Hematopoietic multipotent progenitor cell (in vitro differentiated cells): Measurements from ENCODE around the gene ZNF555. TPM values are rescaled to one million over a fixed set of nuclear protein-coding genes. Genes with fewer than 3 reads are reported as not detected.

Experiments
- DNase-seq, 3 donors: peaks; one replicate each; pipeline ENCODE4 v3.0.0-alpha.2; 2011 to 2015; ENCODE audit warnings: low read depth in 2 of 3, low spot score in 2 of 3
- total RNA-seq: library from RNA; depleted of rRNA; stranded (reverse); fragments of >200 nt; gene quantifications from one replicate; pipeline ENCODE4 v1.2.3, GENCODE V29; 2012

Gene ZNF555
- total RNA-seq, 1 donor: 5.9 TPM

- no peak for DNase-seq
Observed at GRCh38 chr19:2806736-2807378, 34.4 kb upstream of the ZNF555 start.

GRCh38 chr19:2807379-2808128 is 33.7 kb upstream of the ZNF555 start:
- no peak for DNase-seq

- DNase-seq: no peak
Observed at GRCh38 chr19:2808129-2808941, 32.9 kb upstream of the ZNF555 start.

GRCh38 chr19:2809387-2810140 is 31.7 kb upstream of the ZNF555 start:
- DNase-seq: no peak

- DNase-seq: no peak
Observed at GRCh38 chr19:2810141-2811091, 30.9 kb upstream of the ZNF555 start.

GRCh38 chr19:2811221-2811722 is 30.0 kb upstream of the ZNF555 start:
- no peak for DNase-seq

- no peak for DNase-seq
Observed at GRCh38 chr19:2811735-2812413, 29.4 kb upstream of the ZNF555 start.

- DNase-seq: no peak
Observed at GRCh38 chr19:2812414-2813234, 28.7 kb upstream of the ZNF555 start.

GRCh38 chr19:2813235-2814160 is 27.8 kb upstream of the ZNF555 start:
- no peak for DNase-seq

GRCh38 chr19:2814426-2814825 is 26.8 kb upstream of the ZNF555 start:
- no peak for DNase-seq

- DNase-seq: no peak
Observed at GRCh38 chr19:2815191-2815614, 26.1 kb upstream of the ZNF555 start.

GRCh38 chr19:2815923-2816322 is 25.4 kb upstream of the ZNF555 start:
- no peak for DNase-seq

GRCh38 chr19:2816641-2817040 is 24.6 kb upstream of the ZNF555 start:
- DNase-seq: no peak

GRCh38 chr19:2817237-2817829 is 23.9 kb upstream of the ZNF555 start:
- DNase-seq: peak in 1 of 3 donors; percentile 26

GRCh38 chr19:2819540-2820111 is 21.6 kb upstream of the ZNF555 start, which contains the start of gene ZNF554:
ZNF554 (plus strand) TSS chr19:2819868; CDS start chr19:2820072, 204 bp downstream.
- peak; percentile 95 to 98 (median 98) for DNase-seq

GRCh38 chr19:2820112-2820702 is 21.1 kb upstream of the ZNF555 start:
- peak in 1 of 3 donors; percentile 46 for DNase-seq
